GM18868 (cell line): ENCODE data around the gene ZBTB39.
"Not testable (repeated sequence)": the region's sequence is repeated elsewhere in the genome, so short reads cannot be mapped to it uniquely, and the experiment has no call there.

Experiments
- ATAC-seq: cut with Tn5 transposase; IDR thresholded peaks from one replicate; pipeline ENCODE4 v1.9.1; 2021; ENCODE audit warnings: mild to moderate bottlenecking, moderate library complexity; ENCODE audit not compliant: unreplicated experiment

Gene ZBTB39

GRCh38 chr12:57031138-57031725 is 24.9 kb upstream of the ZBTB39 start:
- peak; percentile 70 for ATAC-seq

- no peak for ATAC-seq
Measured at GRCh38 chr12:57029457-57029856, 23.1 kb upstream of the ZBTB39 start.

- ATAC-seq: no peak
Measured at GRCh38 chr12:57027805-57028153, 21.4 kb upstream of the ZBTB39 start.

- ATAC-seq: no peak
Measured at GRCh38 chr12:57027011-57027804, 20.9 kb upstream of the ZBTB39 start.

GRCh38 chr12:57025196-57025595 is 18.9 kb upstream of the ZBTB39 start:
- ATAC-seq: no peak

GRCh38 chr12:57022324-57022723 is 16.0 kb upstream of the ZBTB39 start:
- not testable (repeated sequence) for ATAC-seq

- no peak for ATAC-seq
Measured at GRCh38 chr12:57019983-57020719, 13.8 kb upstream of the ZBTB39 start.

GRCh38 chr12:57018906-57019305 is 12.6 kb upstream of the ZBTB39 start:
- ATAC-seq: no peak

- ATAC-seq: not testable (repeated sequence)
Measured at GRCh38 chr12:57018353-57018752, 12.0 kb upstream of the ZBTB39 start.

GRCh38 chr12:57016348-57016747 is 10.0 kb upstream of the ZBTB39 start, which contains the start of gene TAC3:
Gene TAC3 (minus strand): TSS chr12:57016529. CDS start chr12:57015797, 732 bp downstream.
- ATAC-seq: no peak

- ATAC-seq: peak; percentile 78
Measured at GRCh38 chr12:57012600-57013465, 6.5 kb upstream of the ZBTB39 start.

GRCh38 chr12:57011438-57012424 is 5.4 kb upstream of the ZBTB39 start:
- peak; percentile 49 for ATAC-seq

GRCh38 chr12:57010627-57011247 is 4.4 kb upstream of the ZBTB39 start:
- no peak for ATAC-seq

- ATAC-seq: no peak
Measured at GRCh38 chr12:57009949-57010626, 3.7 kb upstream of the ZBTB39 start.

- no peak for ATAC-seq
Measured at GRCh38 chr12:57008178-57008577, 1.8 kb upstream of the ZBTB39 start.

GRCh38 chr12:57006809-57007475 is 596 bp upstream of the ZBTB39 start:
- no peak for ATAC-seq

GRCh38 chr12:57004651-57005050 is 1.7 kb downstream of the ZBTB39 start:
- ATAC-seq: no peak

- ATAC-seq: no peak
Measured at GRCh38 chr12:57003395-57003794, 3.0 kb downstream of the ZBTB39 start.
